ENCODE data around the gene LINC01488.

DNA sequence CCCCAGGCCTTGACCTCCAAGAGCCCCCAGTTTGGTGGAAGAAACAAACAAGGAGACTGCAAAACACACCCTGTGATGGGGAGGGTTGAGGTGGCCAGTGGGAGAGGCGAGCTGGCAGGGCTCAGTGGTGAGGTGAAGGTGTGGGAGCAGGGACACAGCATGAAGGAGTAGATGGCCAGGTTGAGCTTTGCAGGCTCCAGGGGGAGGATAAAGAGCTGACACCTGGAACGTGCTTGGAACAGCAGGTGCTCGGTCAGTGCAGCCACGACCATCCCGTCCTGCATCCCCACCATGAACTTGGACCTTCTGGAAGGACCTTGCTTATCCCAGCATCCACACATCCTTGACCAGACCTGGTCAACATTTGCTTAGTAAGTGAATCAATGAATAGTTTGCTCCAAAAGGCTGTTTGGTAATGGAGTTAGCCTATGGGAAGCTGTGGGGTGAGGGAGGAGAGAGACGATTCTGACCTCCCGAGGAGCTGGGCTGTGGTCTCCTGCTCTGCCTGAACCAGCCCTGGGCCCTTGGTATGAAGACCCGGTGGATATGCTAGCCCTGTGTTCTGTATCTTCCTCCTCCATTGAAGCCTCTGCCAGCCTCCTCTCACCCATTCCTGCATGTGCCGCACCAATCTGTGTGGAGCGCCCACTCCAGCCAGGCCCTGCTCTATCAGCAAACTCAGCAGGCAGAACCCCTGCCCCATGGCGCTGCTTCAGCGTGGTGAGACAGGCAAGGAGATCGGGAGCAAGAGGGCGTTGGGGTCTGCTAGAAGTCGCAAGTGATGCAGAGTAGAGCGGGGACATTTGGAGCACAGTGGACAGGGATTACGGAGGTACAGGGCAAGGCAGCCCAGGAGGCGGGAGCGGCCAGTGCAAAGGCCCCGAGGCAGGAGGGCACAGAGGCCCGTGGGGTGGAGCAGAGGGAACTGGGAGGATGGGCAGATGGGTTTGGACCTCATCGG lies 9.9 kb downstream of the LINC01488 start:
- TF ChIP-seq, protein P1, sequence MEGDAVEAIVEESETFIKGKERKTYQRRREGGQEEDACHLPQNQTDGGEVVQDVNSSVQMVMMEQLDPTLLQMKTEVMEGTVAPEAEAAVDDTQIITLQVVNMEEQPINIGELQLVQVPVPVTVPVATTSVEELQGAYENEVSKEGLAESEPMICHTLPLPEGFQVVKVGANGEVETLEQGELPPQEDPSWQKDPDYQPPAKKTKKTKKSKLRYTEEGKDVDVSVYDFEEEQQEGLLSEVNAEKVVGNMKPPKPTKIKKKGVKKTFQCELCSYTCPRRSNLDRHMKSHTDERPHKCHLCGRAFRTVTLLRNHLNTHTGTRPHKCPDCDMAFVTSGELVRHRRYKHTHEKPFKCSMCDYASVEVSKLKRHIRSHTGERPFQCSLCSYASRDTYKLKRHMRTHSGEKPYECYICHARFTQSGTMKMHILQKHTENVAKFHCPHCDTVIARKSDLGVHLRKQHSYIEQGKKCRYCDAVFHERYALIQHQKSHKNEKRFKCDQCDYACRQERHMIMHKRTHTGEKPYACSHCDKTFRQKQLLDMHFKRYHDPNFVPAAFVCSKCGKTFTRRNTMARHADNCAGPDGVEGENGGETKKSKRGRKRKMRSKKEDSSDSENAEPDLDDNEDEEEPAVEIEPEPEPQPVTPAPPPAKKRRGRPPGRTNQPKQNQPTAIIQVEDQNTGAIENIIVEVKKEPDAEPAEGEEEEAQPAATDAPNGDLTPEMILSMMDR (IDR thresholded peaks at IDR 0.05; ENCODE audit: insufficient read depth, low read depth, low read length) = no peak
- TF ChIP-seq EZH2 (IDR thresholded peaks at IDR 0.05; ENCODE audit: insufficient read depth, low read length) = no peak
